EL (cell line): ENCODE results near the gene RAB7A.
"Not testable (repeated sequence)": the region's sequence is repeated elsewhere in the genome, so short reads cannot be mapped to it uniquely, and the experiment has no call there.

ENCODE experiments used
- DNase-seq: peaks from one replicate; pipeline ENCODE4 v3.0.0-alpha.2; 2016

Gene RAB7A

DNA sequence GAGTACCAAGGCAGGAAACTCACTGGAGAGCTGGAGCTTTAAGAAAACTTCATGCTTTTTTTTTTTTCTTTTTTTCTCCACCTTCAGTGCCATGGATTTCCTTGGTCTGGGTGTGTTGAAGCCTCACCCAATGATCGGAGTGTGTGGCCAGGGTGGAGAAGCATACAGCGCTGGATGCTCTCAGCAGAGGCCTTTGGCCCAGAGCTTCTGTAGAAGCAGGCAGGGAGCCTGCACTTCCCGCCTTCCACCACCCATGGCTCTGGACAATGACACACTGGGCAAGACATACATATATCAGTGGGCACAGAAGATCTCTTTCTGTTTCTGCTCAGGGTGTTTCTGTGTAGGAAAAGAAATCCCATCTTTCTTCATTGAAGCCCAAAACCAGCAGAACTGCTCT, 97.6 kb downstream of the RAB7A start:
- no peak for DNase-seq

DNA sequence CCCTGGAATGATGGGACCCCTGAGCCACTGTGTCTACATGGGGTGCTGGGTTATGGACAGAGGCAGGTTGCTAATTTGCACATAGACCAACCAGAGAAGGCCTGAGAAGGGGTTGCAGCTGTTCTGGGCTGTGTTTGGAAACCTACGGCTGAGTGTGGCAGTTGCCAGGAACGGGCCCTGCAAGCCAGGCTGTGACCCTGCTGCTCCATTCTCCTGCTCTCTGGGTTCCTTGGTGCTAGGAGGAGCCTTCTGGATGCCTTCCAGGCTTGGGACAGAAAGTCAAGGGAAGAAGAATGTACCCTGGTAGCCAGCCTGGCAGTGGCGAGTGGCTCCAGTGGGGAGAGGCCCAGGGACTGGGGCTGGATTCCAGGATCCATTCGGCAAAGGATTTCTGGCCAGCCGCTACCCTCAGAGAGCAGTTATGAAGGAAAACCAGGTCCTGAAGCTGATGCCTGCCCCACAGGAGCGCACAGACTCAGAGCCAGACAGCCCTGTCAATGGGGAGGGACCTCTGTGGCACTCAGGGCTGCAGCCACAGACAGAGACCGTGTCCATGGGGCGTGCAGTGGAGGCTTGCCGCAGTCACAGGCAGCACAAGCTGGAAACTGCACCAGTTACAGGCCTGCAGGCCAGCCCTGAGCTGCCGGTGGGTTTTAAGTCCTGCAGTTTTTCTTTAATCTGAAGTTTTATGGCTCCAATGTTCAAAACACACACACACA, 98.3 kb downstream of the RAB7A start:
- no peak for DNase-seq

DNA sequence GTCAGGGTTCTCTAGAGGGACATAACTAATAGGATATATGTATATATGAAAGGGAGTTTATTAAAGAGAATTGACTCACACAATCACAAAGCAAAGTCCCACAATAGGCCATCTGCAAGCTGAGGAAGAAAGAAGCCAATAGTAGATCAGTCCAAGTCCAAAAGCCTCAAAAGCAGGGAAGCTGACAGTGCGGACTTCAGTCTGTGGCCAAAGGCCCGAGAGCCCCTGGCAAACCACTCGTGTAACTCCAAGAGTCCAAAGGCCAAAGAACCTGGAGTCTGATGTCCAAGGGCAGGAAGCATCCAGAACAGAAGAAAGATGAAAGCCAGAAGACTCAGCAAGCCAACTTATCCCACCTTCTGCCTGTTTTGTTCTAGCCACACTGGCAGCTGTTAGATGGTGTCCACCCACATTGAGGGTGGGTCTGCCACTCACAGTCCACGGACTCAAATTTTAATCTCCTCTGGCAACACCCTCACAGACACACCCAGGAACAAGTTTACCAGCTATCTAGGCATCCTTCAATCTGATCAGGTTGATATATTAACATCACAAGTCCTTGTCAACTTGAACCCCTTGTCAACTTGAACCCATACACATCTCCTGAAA, 99.2 kb downstream of the RAB7A start:
- DNase-seq, result no peak

DNA sequence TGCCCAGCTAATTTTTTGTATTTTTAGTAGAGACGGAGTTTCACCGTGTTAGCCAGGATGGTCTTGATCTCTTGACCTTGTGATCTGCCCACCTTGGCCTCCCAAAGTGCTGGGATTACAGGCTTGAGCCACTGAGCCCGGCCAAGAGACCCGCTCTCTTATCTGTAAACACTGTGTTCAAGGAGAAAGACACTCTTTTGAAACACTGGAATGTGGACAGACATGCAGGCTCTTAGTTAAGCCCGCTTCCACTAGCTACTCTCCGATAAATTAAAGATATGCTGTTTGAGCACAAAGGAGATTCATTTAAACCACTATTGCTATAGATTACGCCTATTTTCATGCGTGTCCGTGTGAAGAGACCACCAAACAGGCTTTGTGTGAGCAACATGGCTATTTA, 103.1 kb downstream of the RAB7A start:
- not testable (repeated sequence) for DNase-seq

DNA sequence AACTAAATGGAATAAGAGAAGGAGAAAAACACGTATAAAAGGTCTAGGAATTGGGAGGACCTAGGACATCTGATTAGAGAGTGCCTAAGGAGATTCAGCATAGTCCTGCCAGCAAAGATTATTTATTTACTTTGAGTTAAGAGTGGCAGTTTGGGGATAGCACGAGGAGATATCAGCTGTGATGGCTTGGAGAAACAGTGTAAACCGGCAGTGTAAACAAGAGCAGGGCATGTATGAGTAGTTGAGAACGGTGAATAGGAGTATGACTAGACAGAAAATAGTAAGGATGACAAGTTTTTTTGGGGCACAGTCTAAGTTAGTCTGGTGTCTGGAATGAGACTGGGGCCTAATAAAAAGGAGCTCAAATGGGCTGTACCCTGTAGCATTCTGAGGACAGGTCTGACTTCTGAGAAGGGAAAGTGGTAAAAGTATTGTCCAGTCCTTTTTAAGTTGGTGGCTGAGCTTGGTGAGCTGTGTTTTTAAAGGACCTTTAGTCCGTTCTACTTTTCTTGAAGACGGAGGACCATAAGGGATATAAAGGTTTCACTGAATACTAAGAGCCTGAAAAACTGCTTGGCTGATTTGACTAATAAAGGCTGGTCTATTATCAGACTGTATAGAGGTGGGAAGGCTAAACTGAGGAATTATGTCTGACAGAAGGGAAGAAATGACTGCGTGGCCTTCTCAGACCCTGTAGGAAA, 104.1 kb downstream of the RAB7A start:
- not testable (repeated sequence) for DNase-seq

DNA sequence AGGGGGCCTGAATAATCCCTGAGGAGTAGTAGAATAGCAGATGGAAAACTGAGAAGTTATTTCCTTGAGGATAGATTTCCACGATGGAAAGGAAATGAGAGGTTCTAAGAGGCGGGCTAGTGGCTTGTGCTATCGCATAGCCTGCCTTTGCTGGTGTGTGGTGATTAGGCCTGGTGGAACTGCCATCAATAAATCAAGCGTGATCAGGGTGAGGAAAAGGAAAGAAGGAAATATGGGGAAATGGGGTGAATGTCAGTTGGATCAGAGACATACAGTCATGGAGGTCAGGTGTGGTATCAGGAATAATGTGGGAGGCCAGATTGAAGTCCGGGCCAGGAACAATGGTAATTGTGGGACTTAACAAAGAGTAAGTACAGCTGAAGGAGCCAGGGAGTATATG, 104.8 kb downstream of the RAB7A start:
- DNase-seq, result not testable (repeated sequence)

DNA sequence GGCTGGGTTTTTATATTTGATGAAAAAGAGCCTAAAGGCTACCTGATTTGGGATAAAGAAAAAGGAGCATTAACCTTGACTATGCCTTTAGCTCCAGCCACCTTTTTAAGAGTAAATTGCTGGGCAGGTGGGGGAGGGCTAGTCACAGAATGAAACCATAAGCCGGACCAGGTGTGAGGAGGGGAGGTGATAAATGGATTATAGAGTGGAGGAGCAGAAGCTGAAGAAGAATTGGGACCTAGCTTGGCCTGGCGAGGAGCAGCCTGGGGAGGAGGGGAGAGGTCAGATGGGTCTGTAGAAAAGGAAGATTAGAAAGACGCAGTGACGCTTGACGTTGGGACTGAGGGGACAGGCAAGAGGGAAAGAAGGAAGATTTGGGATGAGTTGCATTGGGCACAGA, 107.0 kb downstream of the RAB7A start:
- DNase-seq, result not testable (repeated sequence)

DNA sequence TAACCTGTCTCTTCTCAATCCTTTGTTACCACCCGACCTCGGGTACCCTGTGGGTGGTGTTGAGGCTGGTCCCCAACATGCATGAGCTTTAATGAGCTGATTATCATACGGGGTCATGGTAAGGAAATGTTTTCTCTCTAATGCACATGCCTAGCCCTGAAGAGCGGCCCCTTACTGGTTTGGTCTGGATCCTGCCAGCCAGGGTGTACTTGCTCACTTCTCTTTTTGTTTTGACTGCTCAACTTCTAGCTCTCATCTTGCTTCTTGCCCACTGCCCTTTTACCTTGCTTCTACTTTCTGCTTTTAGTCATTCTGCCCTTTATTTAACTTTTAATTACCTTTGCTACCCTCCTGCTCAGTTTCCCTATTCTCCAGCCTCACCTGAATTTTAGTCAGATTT, 109.1 kb downstream of the RAB7A start:
- DNase-seq, result no peak

DNA sequence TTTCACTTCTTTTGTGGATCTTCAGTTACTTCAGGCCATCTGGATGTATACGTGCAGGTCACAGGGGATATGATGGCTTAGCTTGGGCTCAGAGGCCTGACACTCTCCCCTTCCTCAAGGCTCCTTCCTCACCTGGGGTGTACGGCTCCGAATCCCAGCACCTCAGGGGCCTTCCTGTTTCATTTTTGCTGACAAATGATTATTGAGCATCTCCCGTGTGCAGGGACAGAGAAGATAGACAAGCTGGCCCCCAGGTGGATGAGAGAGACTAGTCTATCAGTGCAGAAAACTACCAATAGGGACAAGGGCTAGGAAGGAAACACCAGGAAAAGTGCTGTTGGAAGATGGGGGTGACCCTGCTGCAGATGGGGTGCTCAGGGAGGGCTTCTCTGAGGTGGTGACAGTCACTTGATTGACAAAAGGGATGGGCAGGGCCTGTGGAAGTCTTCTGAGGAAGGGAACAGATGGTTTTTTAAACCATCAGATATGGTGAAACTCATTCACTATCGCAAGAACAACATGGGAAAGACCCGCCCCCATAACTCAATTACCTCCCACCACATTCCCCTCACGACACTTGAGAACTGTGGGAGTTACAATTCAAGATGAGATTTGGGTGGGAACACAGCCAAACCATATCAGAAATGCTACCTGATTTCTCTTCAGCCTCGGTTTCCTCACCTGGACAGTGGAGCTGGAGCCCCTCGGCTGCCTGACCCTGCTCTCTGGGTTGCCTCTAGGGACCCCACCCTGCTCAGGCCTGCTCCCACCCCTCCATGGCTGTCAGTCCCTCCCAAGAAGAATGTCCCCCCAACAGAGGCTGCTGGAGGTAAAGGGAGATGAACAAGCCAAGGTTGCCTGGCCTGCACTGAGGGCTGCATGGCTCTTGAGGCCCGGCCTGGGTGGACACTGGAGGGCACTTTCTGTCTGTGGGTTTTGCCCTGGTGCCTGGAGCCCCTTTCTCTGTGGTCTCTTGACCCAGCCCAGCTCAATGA, 116.2 kb downstream of the RAB7A start:
- DNase-seq, result no peak

DNA sequence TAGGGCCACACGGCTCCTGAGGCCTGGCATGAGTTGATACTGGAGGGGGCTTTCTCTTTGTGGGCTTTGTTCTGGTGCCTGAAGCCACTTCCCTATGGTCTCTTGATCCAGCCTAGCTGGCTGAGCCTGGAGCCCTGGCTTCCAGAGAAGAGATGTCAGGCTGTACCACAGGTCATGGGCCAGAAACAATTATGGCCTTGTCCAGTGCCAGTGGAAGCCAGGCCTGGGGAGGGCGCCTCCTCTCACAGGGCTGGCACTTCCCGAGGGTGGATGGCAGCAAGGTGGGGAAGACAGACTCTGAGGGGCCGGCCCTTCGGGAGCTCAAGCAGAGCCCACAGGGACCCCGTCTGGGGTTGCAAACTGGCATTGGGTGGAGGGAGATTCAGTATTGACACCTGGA, 118.5 kb downstream of the RAB7A start:
- no peak for DNase-seq

DNA sequence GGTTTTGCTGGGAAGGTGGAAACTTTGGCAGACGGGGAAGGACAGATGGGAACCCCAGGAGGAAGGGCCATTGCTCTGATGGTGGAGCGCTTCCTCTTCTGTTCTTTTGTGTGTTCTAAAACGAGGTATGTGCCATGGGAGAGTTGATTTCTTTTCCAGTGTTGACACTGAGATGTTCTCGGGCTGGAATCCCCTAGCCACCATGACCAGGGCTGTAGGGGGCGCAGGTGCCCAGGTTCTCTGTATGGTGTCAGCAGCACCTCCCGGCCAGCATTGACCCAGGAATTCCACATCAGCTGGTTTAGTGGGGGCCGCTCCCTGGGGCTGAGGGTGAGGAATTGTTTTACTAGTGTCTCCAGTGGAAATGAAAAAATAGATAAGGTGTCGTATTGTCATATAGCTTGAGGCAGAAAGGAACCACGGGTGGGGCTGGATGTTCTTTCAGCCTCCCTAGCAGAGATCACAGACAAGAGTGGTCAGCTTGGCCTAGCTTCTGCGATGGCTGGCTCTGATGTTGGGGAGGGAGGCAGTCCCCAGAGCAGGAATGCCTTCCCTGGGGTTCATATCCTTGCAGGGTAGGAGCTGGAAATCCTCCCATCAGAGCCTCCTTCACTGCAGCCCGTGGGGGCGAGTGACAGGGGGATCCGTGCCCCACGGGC, 119.3 kb downstream of the RAB7A start:
- no peak for DNase-seq

DNA sequence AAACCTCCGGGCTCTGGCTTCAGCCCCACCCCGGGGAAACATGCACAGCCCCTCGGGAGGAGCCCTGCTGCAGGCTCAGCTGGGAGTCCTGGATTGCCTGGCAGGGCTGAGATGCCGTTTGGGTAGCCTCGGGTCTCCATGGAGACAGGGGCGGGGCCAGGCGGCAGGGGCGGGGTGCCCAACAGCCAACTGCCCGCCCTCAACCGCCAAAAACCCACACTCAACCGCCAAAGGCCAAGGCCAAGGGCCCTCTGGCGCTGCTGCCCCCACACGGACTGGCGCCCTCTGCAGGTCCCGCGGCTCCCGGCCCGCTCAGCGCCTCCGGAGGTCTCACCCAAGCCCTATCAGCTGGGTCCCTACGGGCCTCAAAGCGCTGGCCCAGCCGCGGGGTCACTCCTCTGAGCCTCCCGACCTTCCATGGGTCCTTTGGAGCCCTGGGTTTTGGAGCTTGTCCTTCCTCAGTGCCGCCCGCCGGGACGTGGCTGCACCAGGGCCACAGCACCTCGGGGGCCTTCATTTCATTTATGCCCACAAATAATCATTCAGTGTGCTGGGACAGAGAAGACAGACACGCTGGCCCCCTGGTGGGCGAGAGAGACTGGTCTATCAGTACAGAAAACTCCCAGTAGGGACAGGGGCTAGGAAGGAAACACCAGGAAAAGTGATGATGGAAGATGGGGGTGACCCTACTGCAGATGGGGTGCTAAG, 119.9 kb downstream of the RAB7A start:
- DNase-seq, result peak; percentile 85

DNA sequence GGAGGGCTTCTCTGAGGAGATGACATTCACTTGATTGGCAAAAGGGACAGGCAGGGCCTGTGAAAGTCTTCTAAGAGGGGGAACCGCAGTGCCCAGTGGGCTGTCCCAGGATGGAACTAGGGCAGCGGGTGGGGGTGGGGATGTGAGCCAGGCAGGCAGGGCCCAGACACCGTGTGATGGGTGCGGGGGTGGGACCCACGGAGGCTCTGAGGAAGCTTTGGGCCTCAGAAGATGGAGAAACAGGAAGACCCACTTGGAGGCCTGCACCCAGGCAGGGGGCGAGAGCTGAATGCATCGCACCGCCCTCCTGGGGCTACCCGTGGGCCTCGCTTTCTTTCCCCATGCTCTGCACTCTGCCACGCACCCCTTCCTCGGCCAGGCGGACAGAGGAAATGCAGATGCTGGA, 120.5 kb downstream of the RAB7A start:
- no peak for DNase-seq

DNA sequence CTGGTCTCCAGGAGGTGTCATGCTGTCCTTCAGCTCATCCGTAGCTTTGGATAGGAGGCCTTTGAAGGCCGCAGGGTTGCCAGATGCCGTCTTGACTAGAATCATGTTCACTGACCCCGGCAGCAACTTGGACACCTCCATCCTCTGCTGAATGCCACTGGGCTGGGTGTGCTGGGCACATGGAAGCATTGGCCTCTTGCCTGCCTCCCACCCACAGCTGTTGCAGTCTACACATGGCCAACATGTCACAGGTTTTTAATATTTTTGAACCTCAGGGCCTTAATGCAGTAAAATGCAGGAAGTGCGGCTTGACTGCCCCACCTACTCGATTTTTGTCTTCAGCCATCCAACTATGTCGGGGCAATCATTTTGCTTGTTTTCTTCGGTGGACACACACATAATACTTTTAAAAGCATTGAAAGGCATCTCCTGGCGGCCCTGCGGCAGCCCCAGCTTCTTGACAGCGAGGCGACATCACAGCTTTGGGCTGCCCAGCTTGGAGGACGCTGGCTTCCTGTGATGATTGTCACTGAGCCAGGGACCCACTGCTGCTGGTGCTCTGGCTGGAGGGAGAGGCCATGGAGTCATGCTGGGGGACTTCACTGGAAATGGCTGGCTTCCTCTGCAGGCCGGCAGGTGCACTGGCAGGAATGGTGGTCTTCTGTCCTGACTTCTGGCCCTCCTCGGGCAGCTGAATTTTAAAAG, 121.8 kb downstream of the RAB7A start:
- no peak for DNase-seq

DNA sequence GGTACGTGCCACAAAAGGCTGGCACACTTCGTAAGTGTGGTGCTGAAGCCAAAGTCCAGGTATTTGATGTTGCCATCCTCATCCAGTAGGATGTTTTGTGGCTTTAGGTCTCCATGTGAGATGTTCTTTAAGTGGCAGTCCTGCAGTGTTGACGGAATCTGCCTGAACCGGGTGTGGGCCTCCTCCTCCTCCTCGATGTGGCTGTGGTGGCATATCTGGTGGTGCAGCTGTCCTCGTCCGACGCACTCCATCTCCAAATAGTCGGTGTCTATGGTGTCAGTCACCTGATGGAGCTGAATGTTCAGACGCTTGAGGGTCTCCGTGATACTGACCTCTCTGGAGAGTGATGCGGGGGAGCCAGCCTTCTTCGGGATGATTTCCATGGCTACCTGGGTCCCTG, 123.0 kb downstream of the RAB7A start:
- DNase-seq, result no peak

DNA sequence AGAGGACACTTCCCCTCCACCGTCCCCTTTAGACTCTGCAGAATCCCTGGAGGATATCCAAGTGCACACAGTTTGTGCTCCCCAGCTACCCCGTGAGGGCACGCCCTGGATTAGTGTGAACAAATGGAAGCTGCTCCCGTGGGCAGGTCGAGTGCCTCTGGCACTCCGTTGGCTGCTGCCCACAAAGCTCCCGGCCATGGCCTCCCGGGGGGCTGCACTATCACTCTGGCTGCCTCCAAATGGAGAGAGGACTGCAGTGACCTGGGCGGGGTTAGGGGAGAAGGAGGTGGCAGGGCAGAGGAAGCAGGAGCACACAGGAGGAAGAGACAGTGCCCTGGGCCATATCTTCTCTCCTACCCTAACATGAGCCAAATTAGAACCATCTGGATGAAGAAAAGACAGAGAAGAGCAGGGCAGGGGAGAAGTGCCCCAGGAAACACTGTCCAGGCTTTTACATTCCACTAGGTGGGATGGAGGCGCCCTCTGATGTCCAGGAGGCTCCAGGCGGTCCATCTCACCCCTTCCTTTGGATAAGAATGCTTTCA, 124.0 kb downstream of the RAB7A start:
- DNase-seq, result peak; percentile 54

DNA sequence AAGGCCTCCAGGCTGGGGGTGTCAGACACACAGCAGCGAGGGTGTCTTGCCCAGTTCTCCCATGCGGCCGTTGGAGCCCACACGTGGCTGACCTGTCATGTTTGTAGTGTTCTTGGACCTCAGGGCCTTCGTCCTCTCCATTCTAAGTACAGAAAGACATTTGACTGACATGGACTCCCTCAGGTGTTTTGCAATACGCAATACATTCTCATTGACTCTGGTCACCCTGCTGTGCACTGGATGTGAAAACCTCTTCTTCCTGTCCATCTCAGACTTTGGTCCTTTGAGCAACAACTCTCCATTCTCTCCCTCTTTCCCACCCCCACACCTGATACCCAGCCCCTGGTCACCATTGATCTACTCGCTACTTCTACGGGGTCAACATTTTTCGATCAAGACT, 124.6 kb downstream of the RAB7A start:
- DNase-seq, result no peak

DNA sequence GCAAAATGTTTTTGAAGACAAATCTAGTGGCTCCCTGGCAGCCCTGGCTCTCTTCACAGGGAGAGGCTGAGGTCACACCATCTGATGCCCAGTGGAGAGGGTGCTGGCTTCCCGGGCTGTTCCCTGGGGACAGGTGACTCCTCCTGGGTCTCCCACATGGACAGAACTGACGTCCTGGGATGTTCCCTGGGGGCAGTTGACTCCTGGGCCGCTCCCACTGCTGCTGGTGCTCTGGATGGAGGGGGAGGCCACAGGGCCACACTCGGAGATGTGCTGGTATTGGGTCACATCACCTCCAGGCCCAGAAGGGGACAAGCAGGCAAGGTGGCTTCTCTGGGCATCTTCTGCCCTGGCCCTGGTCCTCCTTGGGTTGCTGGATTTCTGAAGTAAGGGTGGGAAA, 125.6 kb downstream of the RAB7A start:
- DNase-seq, result no peak

DNA sequence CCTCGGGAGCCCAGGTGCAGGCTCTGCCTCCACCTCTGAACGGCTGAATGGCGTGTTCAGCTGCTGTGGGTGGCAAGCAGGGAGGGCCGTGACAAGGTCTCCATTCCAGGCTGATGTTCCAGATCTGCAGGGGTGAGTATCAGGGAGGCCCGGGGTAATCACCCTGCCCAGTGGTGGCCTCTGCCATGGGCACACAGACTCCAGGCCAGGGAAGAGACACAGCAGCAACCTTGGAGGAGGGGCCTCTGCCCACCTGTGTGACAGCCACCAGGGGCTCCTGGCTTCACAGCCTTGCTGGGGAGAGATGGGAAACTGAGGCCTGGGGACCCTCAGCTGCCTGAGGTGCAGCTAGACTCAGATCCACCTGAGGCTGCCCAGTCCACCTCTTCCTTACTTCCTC, 127.8 kb downstream of the RAB7A start:
- DNase-seq, result no peak

DNA sequence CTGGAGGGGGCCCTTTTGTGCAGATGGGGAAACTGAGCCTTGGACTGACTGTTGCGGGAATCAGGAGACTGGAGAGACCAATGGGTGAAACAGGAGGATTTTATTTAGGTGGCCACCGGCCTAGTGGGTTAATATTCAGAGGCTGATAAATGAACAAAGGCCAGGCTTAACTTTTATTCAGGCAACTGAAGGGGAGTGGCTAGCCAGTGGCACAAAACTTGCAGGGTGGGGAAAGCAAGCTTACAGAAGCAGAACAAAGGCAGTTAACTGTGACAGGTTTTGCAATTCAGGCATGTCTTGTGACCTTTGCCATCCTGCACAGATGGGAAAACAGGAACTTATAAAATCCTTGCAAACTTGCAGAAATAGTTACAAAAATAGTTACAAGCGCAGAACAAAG, 128.5 kb downstream of the RAB7A start:
- no peak for DNase-seq

DNA sequence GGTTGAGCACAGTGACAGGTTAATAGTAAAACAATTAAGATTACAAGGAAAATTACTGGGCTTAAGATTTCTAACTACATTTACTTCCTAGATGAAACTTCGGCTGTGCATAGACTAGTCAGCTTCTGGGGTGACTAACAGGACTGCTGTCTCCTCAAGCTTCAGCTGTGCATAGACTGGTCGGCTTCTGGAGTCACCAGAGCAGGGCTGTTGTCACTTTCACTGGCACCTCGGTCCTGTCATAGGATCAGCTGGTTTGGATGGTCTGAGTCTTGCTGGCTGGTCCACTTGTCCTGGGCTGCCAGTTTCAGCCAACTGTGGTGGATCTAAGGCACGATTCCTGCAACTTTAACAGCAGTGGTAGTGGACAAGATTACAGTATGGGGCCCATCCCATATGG, 129.6 kb downstream of the RAB7A start:
- DNase-seq, result no peak
